GM18868 (cell line): ENCODE measurements around the gene MLLT6.
A peak's percentile ranks its signal among the peaks of the same experiment; 100 is the strongest.
"Not testable (repeated sequence)": the region's sequence is repeated elsewhere in the genome, so short reads cannot be mapped to it uniquely, and the experiment has no call there.

ENCODE experiments used
- ATAC-seq: cut with Tn5 transposase; IDR thresholded peaks from one replicate; pipeline ENCODE4 v1.9.1; 2021; ENCODE audit warnings: mild to moderate bottlenecking, moderate library complexity; ENCODE audit not compliant: unreplicated experiment

Gene MLLT6

DNA sequence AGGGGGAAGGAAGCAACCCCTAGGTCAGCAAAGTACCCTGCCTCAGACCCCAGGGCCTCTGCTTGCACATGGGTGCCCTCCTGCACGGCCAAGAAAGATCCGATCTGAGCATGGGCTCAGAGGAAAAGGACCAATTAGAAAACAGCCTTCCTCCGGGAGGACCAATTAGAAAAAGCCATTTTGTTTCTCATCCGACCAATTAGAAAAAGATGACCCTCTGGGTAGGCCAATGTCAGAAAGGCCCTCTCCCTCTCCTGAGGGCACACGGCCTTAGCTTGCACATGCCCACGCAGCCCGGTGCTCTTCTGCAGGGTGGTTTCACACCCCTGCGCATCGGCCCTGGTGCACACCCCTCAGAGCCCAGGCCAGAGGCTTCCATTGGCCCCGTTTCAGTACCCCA is 20.0 kb downstream of the MLLT6 start:
- ATAC-seq: no peak

DNA sequence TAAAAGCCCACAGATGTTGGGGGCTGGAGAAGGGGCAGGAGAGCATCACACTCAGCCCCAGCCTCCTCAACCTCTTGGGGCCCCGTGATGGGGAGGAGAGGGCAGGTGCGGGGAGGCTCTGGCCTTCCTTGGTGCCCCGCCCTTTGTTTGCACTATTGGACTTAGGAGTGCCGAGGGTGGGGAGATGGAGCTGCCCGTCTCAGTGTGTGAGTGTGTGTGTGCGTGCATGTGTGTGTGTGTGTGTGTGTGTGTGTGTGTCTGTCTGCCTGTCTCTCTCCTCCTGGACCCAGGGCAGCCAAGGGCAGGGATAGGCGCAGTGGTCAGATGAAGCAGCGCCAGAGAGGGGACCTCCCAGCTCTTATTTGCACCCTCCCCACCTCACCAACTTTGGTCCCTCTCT is 21.1 kb downstream of the MLLT6 start:
- not testable (repeated sequence) for ATAC-seq

- no peak for ATAC-seq
These were observed 22.7 kb downstream of the MLLT6 start for GRCh38 chr17:38727736-38728135.

GRCh38 chr17:38728290-38728831 is 23.3 kb downstream of the MLLT6 start:
- ATAC-seq: no peak

DNA sequence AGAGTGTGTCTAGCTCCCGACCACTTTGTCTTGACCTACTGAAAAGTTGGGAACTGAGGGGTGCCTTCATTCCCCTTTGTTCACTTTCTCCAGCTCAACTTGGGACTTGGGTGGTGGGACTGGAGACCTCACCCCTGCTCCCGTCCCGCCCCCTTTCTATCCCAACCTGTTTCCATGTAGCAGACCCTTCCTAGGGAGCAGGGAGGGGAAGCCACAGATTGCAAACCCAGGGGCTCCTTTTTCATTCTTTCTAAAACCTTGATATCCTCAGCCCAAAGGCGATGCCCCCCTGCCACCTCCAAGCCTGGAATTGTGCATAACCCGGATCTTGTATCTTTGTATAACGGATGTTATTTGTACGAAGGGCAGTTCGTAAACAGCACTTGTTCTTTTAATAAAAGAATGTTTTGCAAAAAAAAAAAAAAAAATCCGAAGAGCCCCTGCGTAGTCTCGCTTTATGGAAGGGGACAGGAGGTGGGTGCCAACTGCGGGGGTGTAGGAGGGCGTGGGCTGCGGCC is 24.4 kb downstream of the MLLT6 start:
- ATAC-seq: no peak

GRCh38 chr17:38729886-38730525 is 24.9 kb downstream of the MLLT6 start, which contains the start of gene CISD3:
Gene CISD3 (plus strand): TSS chr17:38730341. CDS start chr17:38730359, 18 bp downstream.
- peak; percentile 83 for ATAC-seq

GRCh38 chr17:38730526-38731379 is 25.7 kb downstream of the MLLT6 start:
- no peak for ATAC-seq

DNA sequence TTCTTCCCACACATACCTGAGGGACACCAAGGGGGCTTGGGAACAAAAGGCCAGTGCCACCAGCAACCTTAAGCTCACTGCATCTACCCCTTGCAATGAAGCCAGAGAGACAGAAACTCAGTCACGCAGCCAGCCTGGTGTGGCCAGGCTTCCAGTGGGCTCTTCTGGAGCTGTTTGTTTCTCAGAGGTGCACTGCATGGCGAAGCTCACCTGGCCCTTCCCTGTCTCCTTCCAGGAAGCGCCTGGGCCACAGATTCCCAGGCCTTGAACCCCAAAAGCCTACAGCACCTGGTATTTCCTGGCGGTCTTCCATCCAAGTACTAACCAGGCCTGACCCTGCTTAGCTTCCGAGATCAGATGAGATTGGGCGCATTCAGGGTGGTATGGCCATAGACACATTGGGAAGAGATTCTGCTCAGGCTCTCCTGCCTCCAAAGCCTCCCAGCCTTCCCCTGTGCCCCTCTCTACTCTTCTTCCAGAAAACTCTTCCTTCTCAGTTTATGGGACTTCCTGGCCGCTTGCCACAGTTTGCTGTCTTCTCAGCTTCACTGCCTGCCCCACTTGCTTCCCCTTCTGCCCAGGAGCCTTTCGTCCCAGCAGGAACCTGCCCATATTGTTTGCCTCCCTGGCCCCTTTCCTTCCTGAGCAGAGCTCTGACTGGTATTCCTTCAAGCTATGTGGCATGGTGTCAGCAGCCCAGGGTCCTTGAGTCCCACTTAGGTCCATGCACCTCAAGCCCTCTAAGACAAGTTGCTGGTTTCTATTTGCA is 26.6 kb downstream of the MLLT6 start:
- no peak for ATAC-seq

DNA sequence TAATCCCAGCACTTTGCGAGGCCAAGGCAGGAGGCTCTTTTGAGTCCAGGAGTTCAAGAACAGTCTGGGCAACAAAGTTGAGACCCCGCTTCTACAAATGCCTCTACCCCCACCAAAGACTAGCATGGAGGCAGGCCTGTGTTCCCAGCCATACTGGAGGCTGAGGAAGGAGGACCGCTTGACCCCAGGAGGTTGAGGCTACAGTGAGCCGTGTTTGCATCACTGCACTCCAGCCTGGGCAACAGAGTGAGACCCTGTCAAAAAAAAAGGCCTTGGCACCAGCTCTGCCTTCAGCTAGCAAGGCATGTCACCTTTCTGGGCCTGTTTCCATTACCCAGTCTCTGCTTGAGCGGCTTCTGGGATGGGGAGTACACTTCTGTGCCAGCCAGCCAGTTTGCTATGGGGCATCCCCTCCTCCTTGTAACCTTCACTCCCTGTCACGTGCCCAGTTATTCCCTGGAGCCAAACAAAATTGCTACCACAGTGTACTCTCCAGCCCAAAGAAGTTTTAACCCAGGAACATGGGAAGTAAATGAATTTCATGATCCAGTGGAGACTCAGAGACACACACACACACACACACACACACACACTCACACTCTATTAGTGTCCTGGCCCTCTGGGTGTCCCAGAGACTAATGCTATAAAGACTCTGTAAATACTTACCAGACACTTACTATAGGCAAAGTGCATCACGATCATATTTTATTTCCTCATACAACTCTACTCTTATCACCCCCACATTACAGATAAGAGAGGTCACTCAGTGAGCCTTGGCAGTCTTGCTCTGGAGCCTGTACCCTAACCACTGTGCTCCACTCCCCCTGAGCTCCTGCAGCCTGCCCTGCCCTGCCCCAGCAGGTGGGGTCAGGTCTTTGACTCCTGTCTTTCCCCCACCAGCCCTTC is 27.6 kb downstream of the MLLT6 start:
- no peak for ATAC-seq

DNA sequence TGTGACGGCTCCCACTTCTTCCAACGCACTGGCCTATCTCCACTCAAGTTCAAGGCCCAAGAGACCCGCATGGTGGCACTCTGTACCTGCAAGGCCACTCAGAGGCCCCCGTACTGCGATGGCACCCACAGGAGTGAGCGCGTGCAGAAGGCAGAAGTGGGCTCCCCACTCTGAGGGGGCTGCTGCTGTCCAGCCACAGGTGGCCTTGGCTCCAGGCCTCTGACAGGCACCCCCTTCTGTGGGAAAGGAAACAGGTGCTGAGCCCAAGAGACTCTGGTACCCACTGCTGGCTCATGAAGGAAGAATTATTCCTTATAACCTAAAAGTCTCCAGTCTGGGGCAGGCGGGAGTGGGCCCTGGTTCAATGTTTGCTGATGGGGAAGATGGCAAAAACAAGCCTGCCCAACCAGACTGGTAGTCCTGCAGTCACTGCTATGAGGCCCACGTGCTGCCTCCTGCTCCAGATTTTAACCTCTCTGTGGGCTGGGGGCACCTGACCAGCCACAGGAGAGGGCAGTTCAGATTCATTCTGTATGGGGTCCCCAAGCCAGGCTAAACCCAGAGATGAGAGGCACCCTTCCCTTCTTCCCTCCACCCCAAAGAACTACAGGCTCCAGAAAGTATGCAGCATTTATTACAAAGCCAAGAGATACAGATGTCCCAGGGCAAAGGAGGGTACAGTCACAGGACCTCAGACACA is 28.4 kb downstream of the MLLT6 start:
- ATAC-seq: no peak

DNA sequence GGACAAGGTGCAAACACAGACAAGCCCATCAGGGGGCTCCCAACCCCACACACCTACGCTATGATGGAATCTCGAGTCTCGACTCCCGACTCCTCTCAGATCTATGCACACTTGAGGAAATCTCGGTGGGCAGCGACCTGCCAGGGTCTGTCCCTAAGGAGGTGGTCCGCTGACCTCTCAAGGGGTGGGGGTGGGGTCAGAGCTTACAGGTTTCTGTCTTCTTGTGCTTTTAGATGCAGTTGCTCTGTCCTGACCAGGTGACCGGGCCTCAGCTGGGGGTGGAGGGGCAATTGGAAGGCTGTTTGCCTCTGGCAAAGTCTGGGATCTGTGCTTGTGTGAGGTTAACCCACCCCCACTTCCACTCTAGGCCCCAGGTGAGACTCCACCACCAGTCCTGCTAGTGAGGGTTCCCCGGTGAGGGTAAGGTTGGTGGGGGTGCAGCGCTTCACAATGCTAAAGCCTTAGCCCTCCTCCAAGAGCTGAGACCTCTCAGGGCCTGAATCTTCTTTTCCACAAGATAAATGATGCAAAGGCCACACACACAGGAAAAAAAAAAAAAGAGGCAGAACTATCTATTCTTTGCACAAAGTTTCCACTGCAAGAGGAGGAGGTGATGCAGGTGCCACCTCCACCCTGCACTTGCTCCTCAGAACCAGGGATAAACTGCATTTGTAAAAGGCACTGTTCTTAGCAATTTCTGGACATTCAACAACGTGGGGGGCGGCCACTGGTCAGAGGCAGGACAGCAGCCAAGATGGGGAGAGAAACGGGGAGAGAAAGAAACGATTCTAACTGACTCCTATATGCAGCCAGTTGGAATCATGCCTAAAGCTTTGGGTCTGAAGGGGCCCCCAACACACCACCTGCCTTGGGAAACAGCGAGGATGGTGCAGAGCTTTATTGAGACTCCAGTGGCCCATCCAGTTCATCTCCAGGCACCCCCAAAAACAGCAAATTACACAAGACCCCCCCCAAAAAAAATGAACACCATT is 29.2 kb downstream of the MLLT6 start:
- no peak for ATAC-seq

DNA sequence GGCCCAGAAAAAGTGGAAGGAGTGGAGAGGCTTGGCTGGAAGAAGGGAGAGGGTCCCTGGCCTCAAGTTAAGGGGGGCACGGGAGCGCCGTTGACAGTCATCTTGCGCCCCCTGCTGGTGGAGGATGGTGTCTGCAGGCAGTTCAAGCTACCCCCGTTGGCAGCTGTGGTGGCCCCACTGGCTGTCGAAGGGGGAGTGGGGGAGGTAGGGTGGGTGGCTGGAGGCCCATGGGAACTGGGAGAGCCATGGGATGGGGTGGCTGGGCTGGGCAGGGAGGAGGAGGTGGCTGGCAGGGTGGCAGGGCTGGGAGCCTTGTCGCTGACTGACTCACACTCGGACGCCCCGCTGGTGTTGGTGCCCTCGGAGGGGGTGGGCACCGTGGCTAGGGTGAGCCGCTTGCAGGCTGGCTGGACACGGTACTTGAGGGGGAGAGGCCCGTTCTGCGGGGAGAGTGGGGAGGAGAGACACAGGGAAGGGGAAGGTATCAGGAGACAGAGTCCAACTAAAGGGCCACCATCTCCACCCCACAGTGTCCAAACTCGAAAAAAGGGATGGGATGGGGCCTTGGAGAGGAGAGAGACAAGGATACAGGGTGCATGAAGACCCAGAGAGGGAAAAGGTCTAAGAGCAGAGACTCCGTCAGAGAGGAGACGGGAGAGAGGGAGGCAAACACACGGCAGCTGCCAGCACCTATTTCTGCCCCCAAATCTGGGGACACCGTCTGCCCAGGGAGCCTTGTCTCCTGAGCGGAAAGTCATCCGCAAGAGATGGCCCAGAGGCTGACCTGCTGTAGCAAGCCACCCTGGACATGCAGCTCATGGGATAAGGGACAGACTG is 30.3 kb downstream of the MLLT6 start:
- no peak for ATAC-seq

GRCh38 chr17:38738007-38738662 is 33.1 kb downstream of the MLLT6 start:
- ATAC-seq: no peak

DNA sequence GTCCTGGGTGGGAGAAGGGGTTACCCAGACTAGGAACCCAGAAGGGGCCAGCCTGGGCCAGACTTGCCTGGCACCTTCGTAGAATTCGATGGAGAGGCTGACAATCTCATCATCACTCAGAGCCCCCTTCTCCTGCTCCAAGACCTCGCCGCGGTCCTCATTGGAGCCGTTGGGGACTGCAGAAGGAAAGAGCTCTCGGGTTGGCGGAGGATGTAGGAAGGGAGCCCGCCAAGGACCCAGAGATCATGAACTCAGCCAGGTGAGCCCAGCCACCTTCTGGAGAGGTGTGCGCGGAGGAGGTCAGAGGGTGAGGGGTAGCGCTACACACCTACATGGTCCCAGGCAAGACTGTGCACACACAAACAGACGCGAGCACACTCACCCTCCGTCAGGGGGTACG is 33.6 kb downstream of the MLLT6 start:
- no peak for ATAC-seq

GRCh38 chr17:38739305-38739704 is 34.2 kb downstream of the MLLT6 start:
- no peak for ATAC-seq

DNA sequence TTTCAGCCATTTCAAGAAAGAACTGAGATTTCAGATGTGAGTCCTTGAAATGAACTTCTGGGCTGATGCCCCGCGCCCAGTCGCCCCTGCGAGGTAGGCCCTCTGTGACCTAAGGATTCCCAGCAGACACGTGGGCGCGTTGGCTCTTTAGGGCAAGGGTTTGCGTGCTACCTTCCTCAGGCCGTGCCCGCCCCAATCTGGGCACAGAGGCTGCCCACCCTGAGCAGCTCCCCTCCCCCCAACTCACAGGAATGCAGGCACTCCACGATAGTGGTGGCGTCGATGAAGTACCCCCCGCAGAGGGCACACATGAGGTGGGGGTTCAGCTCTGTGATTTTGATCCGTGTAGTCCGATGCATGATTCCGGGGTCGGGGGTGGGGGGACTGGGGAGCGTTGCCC is 35.0 kb downstream of the MLLT6 start:
- ATAC-seq: no peak

- no peak for ATAC-seq
These were observed 35.7 kb downstream of the MLLT6 start for GRCh38 chr17:38740806-38741205.
